ENCODE data around the gene DUSP7. TPM values are rescaled to one million over a fixed set of nuclear protein-coding genes. Genes with fewer than 3 reads are reported as not detected.

The DUSP7 gene
- total RNA-seq, 1 donor from 2014 or later: 34.0 TPM

- no peaks in the 10 kb centered on the region for H3K4me1 Mint-ChIP-seq
- no peak for DNase-seq
- no peak overlapping the region for H3K4me3 Mint-ChIP-seq
- no peaks in the 10 kb centered on the region for H3K9me3 Mint-ChIP-seq
- no peak overlapping the region for H3K27ac Mint-ChIP-seq
- H3K36me3 Mint-ChIP-seq (ENCODE audit: low read depth): no peaks in the 10 kb centered on the region
- intact Hi-C loops (cut with micrococcal nuclease): no loop called here
- no peaks in the 10 kb centered on the region for H3K27me3 Mint-ChIP-seq
Measured at GRCh38 chr3:52029535-52029934, 26.8 kb downstream of the DUSP7 start.

GRCh38 chr3:52029053-52029452, 27.3 kb downstream of the DUSP7 start:
- no peak overlapping the region for H3K27ac Mint-ChIP-seq
- H3K4me1 Mint-ChIP-seq: peaks cover 3% of the 10 kb centered on the region
- intact Hi-C loops (cut with micrococcal nuclease): no loop called here
- DNase-seq: no peak
- H3K36me3 Mint-ChIP-seq (ENCODE audit: low read depth): no peaks in the 10 kb centered on the region
- H3K9me3 Mint-ChIP-seq: no peaks in the 10 kb centered on the region
- H3K4me3 Mint-ChIP-seq: no peak overlapping the region
- no peaks in the 10 kb centered on the region for H3K27me3 Mint-ChIP-seq

GRCh38 chr3:52028572-52028971, 27.8 kb downstream of the DUSP7 start:
- Mint-ChIP-seq H3K36me3 (ENCODE audit: low read depth) (no peaks in the 10 kb centered on the region), H3K27ac (no peak overlapping the region), H3K9me3 (no peaks in the 10 kb centered on the region), H3K4me3 (no peak overlapping the region), H3K27me3 (no peaks in the 10 kb centered on the region), H3K4me1 (peaks cover 3% of the 10 kb centered on the region)
- intact Hi-C loops (cut with micrococcal nuclease): no loop called here
- DNase-seq: no peak

- intact Hi-C loops (cut with micrococcal nuclease): no loop called here
- no peaks in the 10 kb centered on the region for H3K27me3 Mint-ChIP-seq
- H3K9me3 Mint-ChIP-seq: no peaks in the 10 kb centered on the region
- H3K27ac Mint-ChIP-seq: no peak overlapping the region
- H3K36me3 Mint-ChIP-seq (ENCODE audit: low read depth): no peaks in the 10 kb centered on the region
- H3K4me3 Mint-ChIP-seq: no peak overlapping the region
- no peak for DNase-seq
- H3K4me1 Mint-ChIP-seq: peaks cover 3% of the 10 kb centered on the region
Measured at GRCh38 chr3:52026041-52026440, 30.3 kb downstream of the DUSP7 start.

GRCh38 chr3:52025453-52025852, 30.9 kb downstream of the DUSP7 start:
- no peak overlapping the region for H3K27ac Mint-ChIP-seq
- H3K36me3 Mint-ChIP-seq (ENCODE audit: low read depth): no peaks in the 10 kb centered on the region
- H3K9me3 Mint-ChIP-seq: no peaks in the 10 kb centered on the region
- intact Hi-C loops (cut with micrococcal nuclease): no loop called here
- H3K4me3 Mint-ChIP-seq: no peak overlapping the region
- peaks cover 3% of the 10 kb centered on the region for H3K4me1 Mint-ChIP-seq
- no peaks in the 10 kb centered on the region for H3K27me3 Mint-ChIP-seq
- DNase-seq: no peak

- Mint-ChIP-seq H3K27me3 (no peaks in the 10 kb centered on the region), H3K9me3 (no peaks in the 10 kb centered on the region), H3K4me3 (no peak overlapping the region), H3K27ac (no peak overlapping the region), H3K4me1 (peaks cover 3% of the 10 kb centered on the region), H3K36me3 (ENCODE audit: low read depth) (no peaks in the 10 kb centered on the region)
- intact Hi-C loops (cut with micrococcal nuclease): no loop called here
- DNase-seq: no peak
Measured at GRCh38 chr3:52024765-52025452, 31.5 kb downstream of the DUSP7 start.

GRCh38 chr3:52023860-52024764, 32.3 kb downstream of the DUSP7 start:
- DNase-seq: no peak
- H3K27ac Mint-ChIP-seq: no peak overlapping the region
- H3K9me3 Mint-ChIP-seq: no peaks in the 10 kb centered on the region
- peaks cover 3% of the 10 kb centered on the region for H3K4me1 Mint-ChIP-seq
- no peak overlapping the region for H3K4me3 Mint-ChIP-seq
- no peaks in the 10 kb centered on the region for H3K36me3 Mint-ChIP-seq (ENCODE audit: low read depth)
- no peaks in the 10 kb centered on the region for H3K27me3 Mint-ChIP-seq
- intact Hi-C loops (cut with micrococcal nuclease): no loop called here

- H3K9me3 Mint-ChIP-seq: no peaks in the 10 kb centered on the region
- DNase-seq: no peak
- no peak overlapping the region for H3K27ac Mint-ChIP-seq
- H3K4me3 Mint-ChIP-seq: no peak overlapping the region
- no peaks in the 10 kb centered on the region for H3K27me3 Mint-ChIP-seq
- intact Hi-C loops (cut with micrococcal nuclease): no loop called here
- no peaks in the 10 kb centered on the region for H3K36me3 Mint-ChIP-seq (ENCODE audit: low read depth)
- H3K4me1 Mint-ChIP-seq: peaks cover 3% of the 10 kb centered on the region
Measured at GRCh38 chr3:52023101-52023770, 33.1 kb downstream of the DUSP7 start.

- Mint-ChIP-seq H3K27me3 (no peaks in the 10 kb centered on the region), H3K9me3 (no peaks in the 10 kb centered on the region), H3K36me3 (ENCODE audit: low read depth) (no peaks in the 10 kb centered on the region), H3K27ac (no peak overlapping the region), H3K4me1 (peaks cover 3% of the 10 kb centered on the region), H3K4me3 (no peak overlapping the region)
- DNase-seq: no peak
- intact Hi-C loops (cut with micrococcal nuclease): no loop called here
Measured at GRCh38 chr3:52022323-52023100, 33.9 kb downstream of the DUSP7 start.

GRCh38 chr3:52021489-52022268, 34.7 kb downstream of the DUSP7 start:
- Mint-ChIP-seq H3K27me3 (no peaks in the 10 kb centered on the region), H3K27ac (no peak overlapping the region), H3K4me3 (no peak overlapping the region), H3K4me1 (peaks cover 3% of the 10 kb centered on the region), H3K36me3 (ENCODE audit: low read depth) (no peaks in the 10 kb centered on the region), H3K9me3 (no peaks in the 10 kb centered on the region)
- no peak for DNase-seq
- intact Hi-C loops (cut with micrococcal nuclease): no loop called here

- intact Hi-C loops (cut with micrococcal nuclease): no loop called here
- no peaks in the 10 kb centered on the region for H3K36me3 Mint-ChIP-seq (ENCODE audit: low read depth)
- peaks cover 3% of the 10 kb centered on the region for H3K4me1 Mint-ChIP-seq
- no peak for DNase-seq
- no peak overlapping the region for H3K27ac Mint-ChIP-seq
- H3K9me3 Mint-ChIP-seq: no peaks in the 10 kb centered on the region
- H3K4me3 Mint-ChIP-seq: no peak overlapping the region
- H3K27me3 Mint-ChIP-seq: no peaks in the 10 kb centered on the region
Measured at GRCh38 chr3:52020796-52021195, 35.6 kb downstream of the DUSP7 start.

- no peaks in the 10 kb centered on the region for H3K27me3 Mint-ChIP-seq
- no peak overlapping the region for H3K27ac Mint-ChIP-seq
- no peak overlapping the region for H3K4me3 Mint-ChIP-seq
- H3K9me3 Mint-ChIP-seq: no peaks in the 10 kb centered on the region
- intact Hi-C loops (cut with micrococcal nuclease): no loop called here
- H3K4me1 Mint-ChIP-seq: peaks cover 3% of the 10 kb centered on the region
- H3K36me3 Mint-ChIP-seq (ENCODE audit: low read depth): no peaks in the 10 kb centered on the region
- no peak for DNase-seq
Measured at GRCh38 chr3:52019352-52020080, 36.9 kb downstream of the DUSP7 start.

Measured in activated CD4-positive, alpha-beta T cell treated with anti-CD3 and anti-CD28 coated beads, Interleukin-2, amount 10 ng/mL, durations not matched to agents 24 days and 14 days (primary cell).